Measurements from ENCODE around the gene AJAP1.

The AJAP1 gene

DNA sequence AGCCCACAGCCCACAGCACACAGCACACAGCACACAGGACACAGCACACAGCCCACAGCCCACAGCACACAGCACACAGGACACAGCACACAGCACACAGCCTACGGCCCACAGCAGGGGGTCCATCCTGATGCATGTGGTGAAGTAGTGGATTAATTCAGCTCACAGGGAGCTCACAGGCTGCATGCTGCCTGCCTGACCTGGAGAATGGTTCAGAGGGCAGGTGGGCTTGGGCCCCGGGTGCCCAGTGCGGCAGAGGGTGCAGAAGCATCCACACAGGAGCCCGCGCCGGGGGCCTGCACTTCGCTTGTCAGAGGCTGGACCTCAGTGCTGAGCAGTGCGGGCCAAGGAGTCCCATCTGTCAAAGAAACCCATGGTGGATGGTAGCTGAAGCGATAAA is 21.1 kb upstream of the AJAP1 start:
- H3K4me3 ChIP-seq (ENCODE audit: low read depth, low read length): no peak overlapping the region
- no peak for TF ChIP-seq CTCF (IDR thresholded peaks at IDR 0.05; ENCODE audit: low read depth, low read length)

DNA sequence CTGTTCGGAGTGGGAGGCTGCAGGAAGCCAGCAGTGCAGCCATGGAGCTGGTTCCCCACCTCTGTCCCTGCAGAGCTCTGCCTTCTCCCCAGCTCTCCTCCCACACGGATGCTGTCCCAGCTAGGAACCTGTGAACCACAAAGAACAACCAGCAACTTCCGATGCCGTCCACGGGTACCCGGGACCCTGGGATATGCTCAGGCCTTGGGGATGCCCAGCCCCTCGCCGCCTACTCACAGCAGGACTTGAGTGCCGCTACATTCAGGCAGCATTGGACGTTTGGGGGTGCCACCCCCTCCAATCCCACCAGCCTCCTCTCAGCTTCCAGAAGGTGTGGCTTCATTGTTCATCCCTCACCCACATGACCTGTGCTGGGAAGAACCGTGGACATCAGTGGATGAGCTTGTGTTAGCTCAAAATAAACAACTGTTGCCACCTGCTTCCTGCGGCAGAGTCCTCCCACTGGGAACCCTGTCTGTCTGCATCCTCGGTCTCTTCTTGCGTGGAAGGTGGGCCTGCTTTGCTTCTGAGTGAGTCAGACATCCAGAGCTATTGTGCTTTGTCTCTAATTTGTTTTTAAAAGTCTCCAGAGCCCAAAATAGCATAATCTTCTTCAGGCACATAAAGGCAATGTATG is 20.1 kb upstream of the AJAP1 start:
- no peak for TF ChIP-seq CTCF (IDR thresholded peaks at IDR 0.05; ENCODE audit: low read depth, low read length)
- no peak overlapping the region for H3K4me3 ChIP-seq (ENCODE audit: low read depth, low read length)

- no peak overlapping the region for H3K4me3 ChIP-seq (ENCODE audit: low read depth, low read length)
- no peak for TF ChIP-seq CTCF (IDR thresholded peaks at IDR 0.05; ENCODE audit: low read depth, low read length)
Measured at GRCh38 chr1:4634793-4635406, 19.5 kb upstream of the AJAP1 start.

- H3K4me3 ChIP-seq (ENCODE audit: low read depth, low read length): no peak overlapping the region
- no peak for TF ChIP-seq CTCF (IDR thresholded peaks at IDR 0.05; ENCODE audit: low read depth, low read length)
Measured at GRCh38 chr1:4636186-4636585, 18.2 kb upstream of the AJAP1 start.

- H3K4me3 ChIP-seq (ENCODE audit: low read depth, low read length): no peak overlapping the region
- TF ChIP-seq CTCF (IDR thresholded peaks at IDR 0.05; ENCODE audit: low read depth, low read length): no peak
Measured at GRCh38 chr1:4636644-4637380, 17.6 kb upstream of the AJAP1 start.

DNA sequence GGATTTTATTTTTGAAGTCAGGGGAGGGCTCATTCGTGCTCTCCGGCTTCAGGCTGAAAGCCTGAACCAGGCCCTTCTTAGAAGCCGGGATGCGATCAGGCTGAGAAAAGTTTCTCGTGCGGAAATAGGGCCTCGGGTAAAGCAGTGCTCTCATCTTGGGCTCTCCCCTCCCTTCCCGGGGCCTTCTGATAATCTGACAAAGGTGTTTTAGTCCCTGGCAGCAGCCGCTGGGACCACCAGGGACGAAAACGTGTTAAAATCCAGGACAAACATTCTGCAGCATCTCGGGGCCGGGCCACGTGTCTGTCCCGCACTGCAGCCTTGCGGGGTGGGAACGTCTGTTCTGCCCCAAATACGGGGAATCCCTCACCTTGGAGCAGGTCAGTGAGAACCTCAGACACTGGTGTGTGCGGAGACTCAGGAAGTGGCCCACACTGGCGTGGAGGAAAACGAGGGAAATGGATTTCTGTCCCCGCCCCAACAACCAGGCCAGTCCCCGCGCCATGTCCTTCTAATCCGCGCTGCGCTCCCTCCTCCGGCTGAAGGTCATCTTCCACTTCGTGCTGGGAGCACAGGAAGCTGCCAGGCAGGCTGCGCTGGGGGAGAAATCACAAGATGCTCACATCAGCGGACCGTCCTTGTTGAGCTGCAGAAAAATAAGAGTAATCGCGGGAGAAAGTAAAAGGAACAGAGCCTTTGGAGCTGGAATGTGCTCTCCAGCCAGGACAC is 16.6 kb upstream of the AJAP1 start:
- TF ChIP-seq CTCF (IDR thresholded peaks at IDR 0.05; ENCODE audit: low read depth, low read length): no peak
- no peak overlapping the region for H3K4me3 ChIP-seq (ENCODE audit: low read depth, low read length)
